Germinal center (tissue), 1 donor: ENCODE data around the gene CLEC2A.
"Not testable (repeated sequence)": the region's sequence is repeated elsewhere in the genome, so short reads cannot be mapped to it uniquely, and the experiment has no call there.

Source experiments
- DNase-seq: peaks from one replicate; pipeline ENCODE4 v3.0.0; 2012; ENCODE audit warnings: mixed read lengths, low spot score

The CLEC2A gene

GRCh38 chr12:9881246-9881645 lies 50.9 kb downstream of the CLEC2A start, which contains the start of gene KLRF2:
TSS of gene KLRF2 (plus strand) at chr12:9881489. CDS start at chr12:9881596, 107 bp downstream.
- DNase-seq = no peak

- DNase-seq = no peak
These were observed 51.6 kb downstream of the CLEC2A start for GRCh38 chr12:9880532-9881078.

GRCh38 chr12:9876120-9876519 lies 56.0 kb downstream of the CLEC2A start:
- DNase-seq = not testable (repeated sequence)

- DNase-seq = no peak
These were observed 59.4 kb downstream of the CLEC2A start for GRCh38 chr12:9872742-9873141.

- no peak for DNase-seq
These were observed 60.0 kb downstream of the CLEC2A start for GRCh38 chr12:9872162-9872561.

- DNase-seq = no peak
These were observed 61.8 kb downstream of the CLEC2A start for GRCh38 chr12:9870286-9870866.

GRCh38 chr12:9869307-9870161 lies 62.6 kb downstream of the CLEC2A start, which contains the start of gene CLEC2B:
TSS of gene CLEC2B (minus strand) at chr12:9869354.
- no peak for DNase-seq

- DNase-seq = no peak
These were observed 63.2 kb downstream of the CLEC2A start for GRCh38 chr12:9868951-9869306.

- DNase-seq = no peak
These were observed 63.8 kb downstream of the CLEC2A start for GRCh38 chr12:9868311-9868801.

GRCh38 chr12:9867531-9867930 lies 64.6 kb downstream of the CLEC2A start:
- DNase-seq = no peak

- no peak for DNase-seq
These were observed 65.3 kb downstream of the CLEC2A start for GRCh38 chr12:9866860-9867269.

- DNase-seq = no peak
These were observed 67.1 kb downstream of the CLEC2A start for GRCh38 chr12:9864913-9865675.
